ENCODE results near the gene SECISBP2.

DNA sequence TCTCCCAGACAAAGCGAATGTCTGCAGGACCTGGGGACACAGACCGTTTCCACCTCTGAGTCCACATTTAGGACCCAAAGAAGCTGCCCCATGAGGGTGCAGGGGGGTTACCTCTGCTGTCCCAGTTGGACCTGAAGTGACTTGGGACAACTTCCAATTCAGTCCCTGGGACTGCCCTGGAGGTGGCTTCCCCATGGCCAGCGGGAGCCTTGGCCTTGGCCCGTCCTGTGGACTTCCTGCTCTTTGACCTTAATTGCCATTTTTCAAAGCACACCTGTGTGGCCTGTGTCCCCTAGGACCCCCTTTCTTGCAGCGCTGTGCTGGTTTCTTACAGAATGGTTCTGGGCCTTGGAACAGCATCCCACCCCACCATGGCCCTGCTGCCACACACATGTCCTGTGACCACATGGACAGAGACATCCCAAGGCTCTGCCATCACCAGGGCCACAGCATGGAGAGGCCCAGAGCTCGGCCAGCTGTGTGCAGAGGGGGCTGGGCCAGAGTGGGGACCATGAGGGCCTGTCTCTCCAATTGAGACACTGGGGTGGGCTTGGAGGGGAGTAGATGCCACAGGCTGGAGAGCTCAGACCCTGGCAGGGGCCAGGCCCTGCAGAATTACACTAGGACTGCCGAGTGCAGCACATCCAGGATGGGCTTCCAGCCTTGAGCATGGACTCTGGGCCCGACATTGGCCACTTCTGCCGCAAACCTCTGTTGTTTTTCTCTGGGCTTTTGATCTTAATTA, 45.8 kb downstream of the SECISBP2 start:
- TF ChIP-seq CTCF (IDR thresholded peaks at IDR 0.05): no peak
- no peak for TF ChIP-seq POLR2A (IDR thresholded peaks at IDR 0.05)
- no peak for TF ChIP-seq POLR2AphosphoS5 (IDR thresholded peaks at IDR 0.05)
